ENCODE measurements around the gene EFHC2. TPM values are rescaled to one million over a fixed set of nuclear protein-coding genes. Genes with fewer than 3 reads are reported as not detected.

The EFHC2 gene
- total RNA-seq, 4 donors from 2014 or later = 1.6 TPM; not detected in 2

GRCh38 chrX:44342866-44343265 is 606 bp downstream of the EFHC2 start:
- Histone ChIP-seq H3K4me3 (peak overlapping the region in 2 of 4 donors; percentile 29 to 48), H3K36me3 (no peaks in the 10 kb centered on the region), H3K4me1 (no peaks in the 10 kb centered on the region), H3K9me3 (no peaks in the 10 kb centered on the region), H3K27ac (peak overlapping the region in 1 of 4 donors; percentile 8), H3K27me3 (no peaks in the 10 kb centered on the region)
- in situ Hi-C loops (cut with MboI; ENCODE audit: low pct_ligation_motif_present in 1 of 4, low pct_unique_long_range_greater_than_20kb in 1 of 4, low sequenced_read_pairs in 3 of 4) = no loop called here
- intact Hi-C loops (cut with DNase I; ENCODE audit: low total_unique reads) = no loop called here
- WGBS, 2 donors (ENCODE audit: low coverage in 1 of 2) = 82% methylated on average over 3 of the region's 3 CpGs; no CpG with 5 or more reads in 1 of the 2 donors
- no peak for TF ChIP-seq POLR2AphosphoS5 (IDR thresholded peaks at IDR 0.05)
- DNase-seq = no peak

GRCh38 chrX:44338361-44338760 is 5.1 kb downstream of the EFHC2 start:
- Histone ChIP-seq H3K4me1 (no peaks in the 10 kb centered on the region), H3K36me3 (no peaks in the 10 kb centered on the region), H3K4me3 (no peak overlapping the region), H3K27me3 (no peaks in the 10 kb centered on the region), H3K9me3 (no peaks in the 10 kb centered on the region), H3K27ac (no peak overlapping the region)
- in situ Hi-C loops (cut with MboI; ENCODE audit: low pct_ligation_motif_present in 1 of 4, low pct_unique_long_range_greater_than_20kb in 1 of 4, low sequenced_read_pairs in 3 of 4) (no loop called here), intact Hi-C loops (cut with DNase I; ENCODE audit: low total_unique reads) (no loop called here)
- DNase-seq = no peak
- WGBS, 2 donors (ENCODE audit: low coverage in 1 of 2) = 71 to 86% methylated on average over 1 to 5 of the region's 5 CpGs
- TF ChIP-seq CTCF (IDR thresholded peaks at IDR 0.05) = no peak
- no peak for TF ChIP-seq EP300 (IDR thresholded peaks at IDR 0.05; ENCODE audit: low read depth)
- TF ChIP-seq POLR2A (IDR thresholded peaks at IDR 0.05) = no peak
- TF ChIP-seq POLR2AphosphoS5 (IDR thresholded peaks at IDR 0.05) = no peak

GRCh38 chrX:44332437-44332836 is 11.0 kb downstream of the EFHC2 start:
- Histone ChIP-seq H3K4me3 (no peak overlapping the region), H3K27ac (no peak overlapping the region), H3K9me3 (no peaks in the 10 kb centered on the region), H3K27me3 (no peaks in the 10 kb centered on the region), H3K4me1 (no peaks in the 10 kb centered on the region), H3K36me3 (no peaks in the 10 kb centered on the region)
- TF ChIP-seq POLR2A (IDR thresholded peaks at IDR 0.05) = no peak
- TF ChIP-seq CTCF (IDR thresholded peaks at IDR 0.05) = no peak
- no peak for TF ChIP-seq POLR2AphosphoS5 (IDR thresholded peaks at IDR 0.05)
- no peak for TF ChIP-seq EP300 (IDR thresholded peaks at IDR 0.05; ENCODE audit: low read depth)
- DNase-seq = no peak
- in situ Hi-C loops (cut with MboI; ENCODE audit: low pct_ligation_motif_present in 1 of 4, low pct_unique_long_range_greater_than_20kb in 1 of 4, low sequenced_read_pairs in 3 of 4) (no loop called here), intact Hi-C loops (cut with DNase I; ENCODE audit: low total_unique reads) (no loop called here)
- WGBS, 2 donors (ENCODE audit: low coverage in 1 of 2) = 47 to 100% methylated on average over 1 of the region's 1 CpG

GRCh38 chrX:44330227-44330626 is 13.2 kb downstream of the EFHC2 start:
- Histone ChIP-seq H3K36me3 (no peaks in the 10 kb centered on the region), H3K27me3 (no peaks in the 10 kb centered on the region), H3K4me1 (no peaks in the 10 kb centered on the region), H3K4me3 (no peak overlapping the region), H3K9me3 (no peaks in the 10 kb centered on the region), H3K27ac (no peak overlapping the region)
- in situ Hi-C loops (cut with MboI; ENCODE audit: low pct_ligation_motif_present in 1 of 4, low pct_unique_long_range_greater_than_20kb in 1 of 4, low sequenced_read_pairs in 3 of 4) (no loop called here), intact Hi-C loops (cut with DNase I; ENCODE audit: low total_unique reads) (no loop called here)
- DNase-seq = no peak
- WGBS, 2 donors (ENCODE audit: low coverage in 1 of 2) = 66 to 83% methylated on average over 1 to 3 of the region's 3 CpGs
- TF ChIP-seq POLR2A (IDR thresholded peaks at IDR 0.05) (no peak), EP300 (IDR thresholded peaks at IDR 0.05; ENCODE audit: low read depth) (no peak), CTCF (IDR thresholded peaks at IDR 0.05) (no peak), POLR2AphosphoS5 (IDR thresholded peaks at IDR 0.05) (no peak)

- Histone ChIP-seq H3K9me3 (no peaks in the 10 kb centered on the region), H3K4me3 (no peak overlapping the region), H3K4me1 (no peaks in the 10 kb centered on the region), H3K27ac (no peak overlapping the region), H3K36me3 (no peaks in the 10 kb centered on the region), H3K27me3 (no peaks in the 10 kb centered on the region)
- TF ChIP-seq POLR2A (IDR thresholded peaks at IDR 0.05) (no peak), POLR2AphosphoS5 (IDR thresholded peaks at IDR 0.05) (no peak), CTCF (IDR thresholded peaks at IDR 0.05) (no peak), EP300 (IDR thresholded peaks at IDR 0.05; ENCODE audit: low read depth) (no peak)
- 71 to 98% methylated on average over 1 of the region's 1 CpG for WGBS, 2 donors (ENCODE audit: low coverage in 1 of 2)
- DNase-seq = no peak
- intact Hi-C loops (cut with DNase I; ENCODE audit: low total_unique reads) = no loop called here
- in situ Hi-C loops (cut with MboI; ENCODE audit: low pct_ligation_motif_present in 1 of 4, low pct_unique_long_range_greater_than_20kb in 1 of 4, low sequenced_read_pairs in 3 of 4) = no loop called here
These were observed 23.9 kb downstream of the EFHC2 start for GRCh38 chrX:44319550-44319949.

Data from transverse colon (tissue), 4 donors.